A673 (cell line): Measurements from ENCODE around the gene GNAZ. TPM values are rescaled to one million over a fixed set of nuclear protein-coding genes. Genes with fewer than 3 reads are reported as not detected.

Experiments
- BruUV-seq: library from RNA; stranded (reverse); fragments of 400-500 nt; replicated peaks from 2 replicates; lab custom pipeline; 2021; lab: Mats Ljungman, UMichigan
- CTCF ChIA-PET: fragments of 300-600 bp; sonication (Branson Sonifier 250); formaldehyde crosslinking; loops from one replicate; lab custom pipeline; 2022; ENCODE audit warnings: antibody characterized with exemption; lab: Charles Lee
- POLR2A ChIA-PET: fragments of 300-600 bp; sonication (Branson Sonifier 250); formaldehyde crosslinking; loops from one replicate; lab custom pipeline; 2022; ENCODE audit warnings: antibody characterized with exemption; ENCODE audit not compliant: low non-redundant PET; lab: Charles Lee
- DNase-seq: peaks from one replicate; pipeline ENCODE4 v3.0.0-alpha.2; 2015; ENCODE audit warnings: low spot score
- H3K27ac ChIP-seq: fragments of 200-600 bp; sonication (generic); 2 replicates; pipeline ENCODE4 v1.5.1; 2016; ENCODE audit warnings: mixed run types, low read depth, mild to moderate bottlenecking, mixed read lengths, antibody characterized with exemption, low read length; ENCODE audit not compliant: poor library complexity, severe bottlenecking
- H3K27me3 ChIP-seq: fragments of 200-600 bp; sonication (generic); replicated peaks from 2 replicates; pipeline ENCODE4 v1.6.1; 2017; ENCODE audit warnings: mixed run types, low read depth, mild to moderate bottlenecking, mixed read lengths, antibody characterized with exemption, low read length; ENCODE audit not compliant: insufficient read depth, poor library complexity
- H3K36me3 ChIP-seq: fragments of 200-600 bp; sonication (generic); 2 replicates; pipeline ENCODE4 v1.6.1; 2016; ENCODE audit warnings: mixed run types, mild to moderate bottlenecking, mixed read lengths, antibody characterized with exemption, low read length; ENCODE audit not compliant: insufficient read depth, poor library complexity, severe bottlenecking
- H3K4me1 ChIP-seq: fragments of 200-600 bp; sonication (generic); 2 replicates; pipeline ENCODE4 v1.6.1; 2017; ENCODE audit warnings: mixed run types, mild to moderate bottlenecking, mixed read lengths, antibody characterized with exemption, low read length; ENCODE audit not compliant: insufficient read depth, poor library complexity, severe bottlenecking
- H3K4me3 ChIP-seq: fragments of 200-600 bp; sonication (generic); 2 replicates; pipeline ENCODE4 v1.5.1; 2016; ENCODE audit warnings: low read depth, mixed run types, mild to moderate bottlenecking, mixed read lengths, low read length; ENCODE audit not compliant: poor library complexity, severe bottlenecking
- H3K9me3 ChIP-seq: fragments of 200-600 bp; sonication (generic); 2 replicates; pipeline ENCODE4 v1.6.1; 2016; ENCODE audit warnings: mixed run types, low read depth, mild to moderate bottlenecking, mixed read lengths, antibody characterized with exemption, low read length; ENCODE audit not compliant: poor library complexity, severe bottlenecking
- CTCF ChIP-seq: fragments of 300-800, 200-600 bp; sonication (generic); conservative IDR thresholded peaks from 2 replicates; pipeline ENCODE4 v1.5.1; 2017; ENCODE audit warnings: low read depth, mild to moderate bottlenecking, antibody characterized with exemption, low read length, moderate library complexity, mixed read lengths
- EZH2 ChIP-seq: fragments of 200-600 bp; sonication (generic); IDR thresholded peaks from 2 replicates; pipeline ENCODE4 v1.6.1; 2017; ENCODE audit warnings: borderline replicate concordance, low read depth, mild to moderate bottlenecking, mixed read lengths, antibody characterized with exemption, low read length; ENCODE audit not compliant: poor library complexity, severe bottlenecking
- intact Hi-C: fragments of 100-400 bp; cut with micrococcal nuclease; formaldehyde crosslinking; loops from one replicate; pipeline ENCODE4 v1.10.0; 2022; ENCODE audit not compliant: unreplicated experiment
- total RNA-seq: library from RNA; stranded (reverse); gene quantifications from 2 replicates; pipeline ENCODE4 v1.2.3, GENCODE V29; 2021

GNAZ gene
- total RNA-seq, 1 experiment from 2014 or later = 5.1 TPM

DNA sequence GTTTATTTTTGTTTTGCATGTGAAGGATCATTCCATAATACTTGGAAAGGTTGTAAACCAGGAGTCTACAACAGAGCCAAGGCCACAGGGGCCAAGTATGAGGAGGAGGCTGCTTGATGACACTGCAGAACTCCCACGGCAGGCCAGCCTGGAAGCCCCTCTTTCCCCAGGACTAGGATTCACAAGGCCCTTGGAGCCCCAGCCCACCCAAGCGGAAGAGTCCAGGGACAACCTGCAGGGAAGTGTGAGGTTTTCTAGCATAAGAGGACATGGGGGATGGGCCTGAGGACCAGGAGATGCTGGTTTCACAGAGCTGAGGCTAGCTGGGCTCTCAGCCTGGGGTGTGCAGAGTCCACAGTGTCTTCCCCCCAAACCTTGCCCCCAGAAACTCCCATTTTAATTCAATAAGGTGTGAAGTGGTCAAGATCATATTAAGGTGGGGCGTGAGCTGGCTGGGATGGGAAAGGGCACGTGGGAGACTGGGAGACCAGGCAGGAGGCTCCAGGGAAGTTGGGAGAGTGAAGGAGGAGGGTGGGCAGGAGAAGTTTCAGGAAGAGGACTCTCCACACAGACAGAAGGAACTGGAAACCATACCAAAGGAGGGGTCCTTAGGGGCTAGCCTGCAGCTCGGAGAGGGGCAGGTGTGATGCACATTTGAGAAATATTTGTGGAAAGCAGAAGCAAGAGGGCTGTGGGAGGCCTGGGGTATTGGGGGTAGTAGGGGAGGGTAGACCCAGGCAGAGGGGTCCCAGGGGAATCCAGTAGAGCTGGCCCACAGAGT is 12.4 kb downstream of the GNAZ start:
- CTCF ChIA-PET = no interaction called here
- no TSS peak for BruUV-seq
- no peaks in the 10 kb centered on the region for H3K27me3 ChIP-seq

DNA sequence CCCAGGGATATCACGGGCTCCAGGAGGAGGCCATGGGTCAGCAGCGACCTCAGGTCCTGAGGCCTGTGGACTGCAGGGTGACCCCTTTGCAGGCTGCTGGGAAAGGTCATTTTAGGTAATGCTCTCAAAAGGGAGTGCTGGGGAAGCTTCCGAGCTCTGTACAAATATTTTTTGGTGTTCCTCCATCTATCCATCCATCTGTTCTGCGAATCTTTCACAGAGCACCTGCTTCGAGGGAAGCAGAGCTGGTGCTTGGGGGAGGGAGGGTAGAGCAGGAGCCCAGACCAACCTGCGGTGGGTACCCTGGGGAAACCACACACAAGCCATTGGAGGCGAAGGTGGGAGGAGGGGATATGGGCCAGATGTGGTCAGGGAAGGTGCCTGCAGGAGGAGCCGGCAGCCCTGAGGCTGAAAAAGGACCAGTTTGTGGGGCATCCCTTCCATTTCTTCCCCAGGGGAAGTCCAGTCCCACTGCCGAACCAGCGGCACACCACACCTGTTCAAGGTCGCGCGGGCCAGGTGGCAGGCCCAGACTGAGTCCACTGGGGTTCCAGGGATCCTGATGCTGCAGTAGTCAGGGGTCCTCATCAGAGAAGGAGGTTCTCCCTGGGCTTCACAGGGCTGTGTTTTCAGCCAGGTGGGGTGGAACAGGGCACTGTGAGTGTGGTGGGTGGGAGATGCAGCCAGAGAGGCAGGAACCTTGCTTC is 13.1 kb downstream of the GNAZ start:
- no TSS peak for BruUV-seq

More for the DNA sequence above, 12.4 kb downstream of the GNAZ start:
- Histone ChIP-seq H3K36me3 (no peaks in the 10 kb centered on the region), H3K27ac (no peak overlapping the region), H3K9me3 (no peaks in the 10 kb centered on the region), H3K4me3 (no peak overlapping the region), H3K4me1 (no peaks in the 10 kb centered on the region)
- no peak for DNase-seq
- TF ChIP-seq CTCF (no peak), EZH2 (no peak)
- intact Hi-C loops = no loop called here
- POLR2A ChIA-PET = no interaction called here

More for the DNA sequence above, 13.1 kb downstream of the GNAZ start:
- TF ChIP-seq CTCF (no peak), EZH2 (no peak)
- H3K4me1 ChIP-seq = no peaks in the 10 kb centered on the region
- POLR2A ChIA-PET = no interaction called here
- no peak overlapping the region for H3K27ac ChIP-seq
- CTCF ChIA-PET = no interaction called here
- H3K9me3 ChIP-seq = no peaks in the 10 kb centered on the region
- no peaks in the 10 kb centered on the region for H3K27me3 ChIP-seq
- H3K36me3 ChIP-seq = no peaks in the 10 kb centered on the region
- no peak for DNase-seq
- intact Hi-C loops = no loop called here
- no peak overlapping the region for H3K4me3 ChIP-seq
